WI38 (cell line): ENCODE data around the gene ZNF207.

Experiments
- H3K4me3 ChIP-seq: 2 replicates; pipeline ENCODE4 v1.5.1; 2011; ENCODE audit warnings: low read depth, mild to moderate bottlenecking, control low read depth, low read length
- CTCF ChIP-seq: IDR thresholded peaks from 2 replicates; pipeline ENCODE4 v1.5.1; 2012; ENCODE audit warnings: low read depth, mild to moderate bottlenecking, control low read depth, low read length

Gene ZNF207

GRCh38 chr17:32429598-32429997 lies 79.6 kb downstream of the ZNF207 start:
- no peak for TF ChIP-seq CTCF
- H3K4me3 ChIP-seq: no peak overlapping the region
